Measurements from ENCODE around the gene PHF21B.

Gene PHF21B

GRCh38 chr22:44848296-44848741, 161.5 kb downstream of the PHF21B start:
- Histone ChIP-seq H3K4me3 (ENCODE audit: insufficient read depth in 1 of 2, low read depth in 1 of 2, low read length in 2 of 2) (no peak overlapping the region), H2BK120ac (ENCODE audit: low read depth, low read length) (no peak overlapping the region), H3K27ac (ENCODE audit: low read length, poor library complexity, severe bottlenecking) (no peak overlapping the region), H3K14ac (ENCODE audit: low read length in 2 of 2) (no peak overlapping the region), H2BK12ac (ENCODE audit: low read length in 2 of 2) (no peak overlapping the region), H3K36me3 (ENCODE audit: control insufficient read depth in 1 of 2, insufficient read depth in 2 of 2, low read depth in 1 of 2, low read length in 2 of 2) (no peaks in the 10 kb centered on the region), H3K23ac (ENCODE audit: low read length in 2 of 2) (no peak overlapping the region), H3K4me1 (ENCODE audit: control insufficient read depth, insufficient read depth, low read depth, low read length) (no peaks in the 10 kb centered on the region), H3K79me1 (replicated peaks; ENCODE audit: low read length, poor library complexity, severe bottlenecking) (no peaks in the 10 kb centered on the region), H2AK5ac (ENCODE audit: low read length, severe bottlenecking) (no peak overlapping the region), H2BK5ac (ENCODE audit: low read depth, low read length, poor library complexity, severe bottlenecking) (no peak overlapping the region), H4K8ac (ENCODE audit: low read length) (no peak overlapping the region), H3K4me2 (ENCODE audit: low read length, poor library complexity, severe bottlenecking) (no peak overlapping the region), H3K9ac (ENCODE audit: low read length) (no peak overlapping the region), H3K18ac (ENCODE audit: low read depth in 1 of 2, low read length in 2 of 2) (no peak overlapping the region), H3K4ac (ENCODE audit: low read depth in 1 of 2, low read length in 2 of 2) (no peak overlapping the region), H3K27me3 (ENCODE audit: control insufficient read depth in 1 of 2, insufficient read depth in 1 of 2, low read length in 2 of 2) (peaks cover 0 to 12% of the 10 kb centered on the region in 2 experiments), H2AFZ (ENCODE audit: low read depth, low read length) (no peak overlapping the region), H2BK15ac (ENCODE audit: low read depth, poor library complexity, severe bottlenecking) (no peak overlapping the region), H4K91ac (ENCODE audit: low read length) (no peak overlapping the region), H3K9me3 (ENCODE audit: control insufficient read depth, low read length) (peaks cover 2% of the 10 kb centered on the region)
- 85% methylated on average over 14 of the region's 14 CpGs for WGBS
- DNase-seq, result no peak

GRCh38 chr22:44847892-44848291, 161.9 kb downstream of the PHF21B start:
- no peak overlapping the region for H4K8ac ChIP-seq (ENCODE audit: low read length)
- peaks cover 2% of the 10 kb centered on the region for H3K9me3 ChIP-seq (ENCODE audit: control insufficient read depth, low read length)
- no peak for DNase-seq
- H3K23ac ChIP-seq (ENCODE audit: low read length in 2 of 2), result no peak overlapping the region
- no peak overlapping the region for H2AK5ac ChIP-seq (ENCODE audit: low read length, severe bottlenecking)
- peaks cover 0 to 12% of the 10 kb centered on the region in 2 experiments for H3K27me3 ChIP-seq (ENCODE audit: control insufficient read depth in 1 of 2, insufficient read depth in 1 of 2, low read length in 2 of 2)
- H3K14ac ChIP-seq (ENCODE audit: low read length in 2 of 2), result no peak overlapping the region
- H3K4me2 ChIP-seq (ENCODE audit: low read length, poor library complexity, severe bottlenecking), result no peak overlapping the region
- H2BK120ac ChIP-seq (ENCODE audit: low read depth, low read length), result no peak overlapping the region
- H3K27ac ChIP-seq (ENCODE audit: low read length, poor library complexity, severe bottlenecking), result no peak overlapping the region
- no peaks in the 10 kb centered on the region for H3K79me1 ChIP-seq (replicated peaks; ENCODE audit: low read length, poor library complexity, severe bottlenecking)
- no peak overlapping the region for H4K91ac ChIP-seq (ENCODE audit: low read length)
- H3K9ac ChIP-seq (ENCODE audit: low read length), result no peak overlapping the region
- H3K4me3 ChIP-seq (ENCODE audit: insufficient read depth in 1 of 2, low read depth in 1 of 2, low read length in 2 of 2), result no peak overlapping the region
- no peak overlapping the region for H2BK5ac ChIP-seq (ENCODE audit: low read depth, low read length, poor library complexity, severe bottlenecking)
- no peak overlapping the region for H3K18ac ChIP-seq (ENCODE audit: low read depth in 1 of 2, low read length in 2 of 2)
- H2AFZ ChIP-seq (ENCODE audit: low read depth, low read length), result no peak overlapping the region
- no peak overlapping the region for H3K4ac ChIP-seq (ENCODE audit: low read depth in 1 of 2, low read length in 2 of 2)
- no peaks in the 10 kb centered on the region for H3K4me1 ChIP-seq (ENCODE audit: control insufficient read depth, insufficient read depth, low read depth, low read length)
- H2BK12ac ChIP-seq (ENCODE audit: low read length in 2 of 2), result no peak overlapping the region
- no peak overlapping the region for H2BK15ac ChIP-seq (ENCODE audit: low read depth, poor library complexity, severe bottlenecking)
- H3K36me3 ChIP-seq (ENCODE audit: control insufficient read depth in 1 of 2, insufficient read depth in 2 of 2, low read depth in 1 of 2, low read length in 2 of 2), result no peaks in the 10 kb centered on the region
- whole genome bisulfite sequencing, result 87% methylated on average over 18 of the region's 18 CpGs

- Histone ChIP-seq H3K4ac (ENCODE audit: low read depth in 1 of 2, low read length in 2 of 2) (no peak overlapping the region), H2BK12ac (ENCODE audit: low read length in 2 of 2) (no peak overlapping the region), H2AFZ (ENCODE audit: low read depth, low read length) (no peak overlapping the region), H2BK15ac (ENCODE audit: low read depth, poor library complexity, severe bottlenecking) (no peak overlapping the region), H4K91ac (ENCODE audit: low read length) (no peak overlapping the region), H4K8ac (ENCODE audit: low read length) (no peak overlapping the region), H3K9me3 (ENCODE audit: control insufficient read depth, low read length) (peaks cover 2% of the 10 kb centered on the region), H3K4me1 (ENCODE audit: control insufficient read depth, insufficient read depth, low read depth, low read length) (no peaks in the 10 kb centered on the region), H3K23ac (ENCODE audit: low read length in 2 of 2) (no peak overlapping the region), H2BK120ac (ENCODE audit: low read depth, low read length) (no peak overlapping the region), H2BK5ac (ENCODE audit: low read depth, low read length, poor library complexity, severe bottlenecking) (no peak overlapping the region), H3K79me1 (replicated peaks; ENCODE audit: low read length, poor library complexity, severe bottlenecking) (no peaks in the 10 kb centered on the region), H3K18ac (ENCODE audit: low read depth in 1 of 2, low read length in 2 of 2) (no peak overlapping the region), H3K27me3 (ENCODE audit: control insufficient read depth in 1 of 2, insufficient read depth in 1 of 2, low read length in 2 of 2) (peaks cover 0 to 12% of the 10 kb centered on the region in 2 experiments), H2AK5ac (ENCODE audit: low read length, severe bottlenecking) (no peak overlapping the region), H3K4me2 (ENCODE audit: low read length, poor library complexity, severe bottlenecking) (no peak overlapping the region), H3K36me3 (ENCODE audit: control insufficient read depth in 1 of 2, insufficient read depth in 2 of 2, low read depth in 1 of 2, low read length in 2 of 2) (no peaks in the 10 kb centered on the region), H3K9ac (ENCODE audit: low read length) (no peak overlapping the region), H3K14ac (ENCODE audit: low read length in 2 of 2) (no peak overlapping the region), H3K4me3 (ENCODE audit: insufficient read depth in 1 of 2, low read depth in 1 of 2, low read length in 2 of 2) (no peak overlapping the region), H3K27ac (ENCODE audit: low read length, poor library complexity, severe bottlenecking) (no peak overlapping the region)
- no peak for DNase-seq
- 62% methylated on average over 4 of the region's 4 CpGs for WGBS
Observed at GRCh38 chr22:44847380-44847779, 162.4 kb downstream of the PHF21B start.

GRCh38 chr22:44846726-44847275, 163.0 kb downstream of the PHF21B start:
- WGBS, result 85% methylated on average over 16 of the region's 16 CpGs
- no peak for DNase-seq
- H3K9ac ChIP-seq (ENCODE audit: low read length), result no peak overlapping the region

More at GRCh38 chr22:44846726-44847275, 163.0 kb downstream of the PHF21B start:
- no peak overlapping the region for H4K8ac ChIP-seq (ENCODE audit: low read length)
- no peak overlapping the region for H2AK5ac ChIP-seq (ENCODE audit: low read length, severe bottlenecking)
- no peak overlapping the region for H3K4me2 ChIP-seq (ENCODE audit: low read length, poor library complexity, severe bottlenecking)
- no peak overlapping the region for H3K23ac ChIP-seq (ENCODE audit: low read length in 2 of 2)
- H3K27me3 ChIP-seq (ENCODE audit: control insufficient read depth in 1 of 2, insufficient read depth in 1 of 2, low read length in 2 of 2), result peaks cover 0 to 13% of the 10 kb centered on the region in 2 experiments
- H2AFZ ChIP-seq (ENCODE audit: low read depth, low read length), result no peak overlapping the region
- no peak overlapping the region for H3K18ac ChIP-seq (ENCODE audit: low read depth in 1 of 2, low read length in 2 of 2)
- H3K4me3 ChIP-seq (ENCODE audit: insufficient read depth in 1 of 2, low read depth in 1 of 2, low read length in 2 of 2), result no peak overlapping the region
- H2BK120ac ChIP-seq (ENCODE audit: low read depth, low read length), result no peak overlapping the region
- H3K36me3 ChIP-seq (ENCODE audit: control insufficient read depth in 1 of 2, insufficient read depth in 2 of 2, low read depth in 1 of 2, low read length in 2 of 2), result no peaks in the 10 kb centered on the region
- no peak overlapping the region for H3K14ac ChIP-seq (ENCODE audit: low read length in 2 of 2)
- no peak overlapping the region for H2BK15ac ChIP-seq (ENCODE audit: low read depth, poor library complexity, severe bottlenecking)
- H2BK5ac ChIP-seq (ENCODE audit: low read depth, low read length, poor library complexity, severe bottlenecking), result no peak overlapping the region
- H3K4me1 ChIP-seq (ENCODE audit: control insufficient read depth, insufficient read depth, low read depth, low read length), result no peaks in the 10 kb centered on the region
- no peak overlapping the region for H3K27ac ChIP-seq (ENCODE audit: low read length, poor library complexity, severe bottlenecking)
- H3K4ac ChIP-seq (ENCODE audit: low read depth in 1 of 2, low read length in 2 of 2), result no peak overlapping the region
- no peak overlapping the region for H4K91ac ChIP-seq (ENCODE audit: low read length)
- no peak overlapping the region for H2BK12ac ChIP-seq (ENCODE audit: low read length in 2 of 2)
- H3K79me1 ChIP-seq (replicated peaks; ENCODE audit: low read length, poor library complexity, severe bottlenecking), result no peaks in the 10 kb centered on the region
- H3K9me3 ChIP-seq (ENCODE audit: control insufficient read depth, low read length), result peaks cover 2% of the 10 kb centered on the region

All from mesenchymal stem cell (in vitro differentiated cells and primary cell).